Fibroblast of the conjunctiva (primary cell): ENCODE results near the gene ZNF626.
"Not testable (repeated sequence)": the region's sequence is repeated elsewhere in the genome, so short reads cannot be mapped to it uniquely, and the experiment has no call there.

Source experiments
- DNase-seq: peaks from one replicate; pipeline ENCODE4 v3.0.0-alpha.2; 2010; ENCODE audit warnings: low read depth

The ZNF626 gene

GRCh38 chr19:20661150-20661819, at the start of gene ZNF626:
ZNF626 (minus strand) TSS chr19:20661571; CDS start chr19:20661446, 125 bp downstream.
- peak; percentile 97 for DNase-seq

- no peak for DNase-seq
Observed at GRCh38 chr19:20669263-20669662, 7.9 kb upstream of the ZNF626 start.

GRCh38 chr19:20667281-20667680, 5.9 kb upstream of the ZNF626 start:
- DNase-seq: no peak

GRCh38 chr19:20664901-20665781, 3.8 kb upstream of the ZNF626 start:
- no peak for DNase-seq

- DNase-seq: not testable (repeated sequence)
Observed at GRCh38 chr19:20664475-20664874, 3.1 kb upstream of the ZNF626 start.

GRCh38 chr19:20662421-20663105, 1.2 kb upstream of the ZNF626 start:
- no peak for DNase-seq

- no peak for DNase-seq
Observed at GRCh38 chr19:20660473-20661140, 764 bp downstream of the ZNF626 start.

GRCh38 chr19:20640545-20640944, 20.8 kb downstream of the ZNF626 start:
- no peak for DNase-seq

GRCh38 chr19:20640023-20640422, 21.3 kb downstream of the ZNF626 start:
- no peak for DNase-seq

- DNase-seq: not testable (repeated sequence)
Observed at GRCh38 chr19:20624560-20624959, 36.8 kb downstream of the ZNF626 start.

GRCh38 chr19:20616071-20616470, 45.3 kb downstream of the ZNF626 start:
- DNase-seq: no peak

- DNase-seq: not testable (repeated sequence)
Observed at GRCh38 chr19:20614971-20615370, 46.4 kb downstream of the ZNF626 start.

GRCh38 chr19:20612711-20613316, 48.6 kb downstream of the ZNF626 start:
- no peak for DNase-seq

- no peak for DNase-seq
Observed at GRCh38 chr19:20611866-20612265, 49.5 kb downstream of the ZNF626 start.

- DNase-seq: no peak
Observed at GRCh38 chr19:20607943-20608342, 53.4 kb downstream of the ZNF626 start.
